ENCODE data around the gene ASCL4.

DNA sequence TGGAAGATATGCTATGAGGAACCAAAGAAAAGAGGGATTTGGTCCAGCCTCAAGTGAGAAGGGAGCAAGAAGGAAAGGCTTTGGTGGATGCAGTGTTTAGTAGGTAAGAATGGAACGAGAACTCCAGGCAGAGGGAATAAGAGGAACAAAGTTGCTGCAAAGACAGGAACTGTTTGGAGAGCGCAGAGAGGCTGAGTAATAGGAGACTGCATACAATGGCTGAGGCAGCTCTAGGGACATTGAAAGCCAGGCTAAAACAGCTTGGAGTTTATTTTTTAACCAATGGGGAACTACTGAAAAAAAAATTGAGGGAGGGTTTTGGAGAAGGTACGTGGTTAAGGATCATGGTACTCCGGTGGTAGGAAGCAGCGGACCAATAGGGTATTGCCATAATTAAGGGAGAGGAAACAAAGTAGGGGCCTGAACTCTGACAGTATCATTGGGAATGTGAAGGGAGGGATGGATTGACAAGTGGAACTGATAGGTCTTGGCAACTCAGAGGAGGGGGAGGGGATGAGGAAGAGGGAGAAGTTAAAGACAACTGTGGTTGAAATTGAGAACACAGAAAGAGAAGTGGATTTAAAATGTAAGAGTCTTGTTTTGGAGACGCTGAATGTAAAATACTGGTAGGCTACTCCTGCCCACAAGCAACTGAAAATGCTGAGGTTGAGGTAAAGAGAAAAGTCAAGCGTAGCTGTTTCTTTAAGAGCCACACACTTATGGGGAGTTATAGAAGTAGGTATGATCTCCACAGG lies 4.8 kb downstream of the ASCL4 start:
- TF ChIP-seq, protein P1, sequence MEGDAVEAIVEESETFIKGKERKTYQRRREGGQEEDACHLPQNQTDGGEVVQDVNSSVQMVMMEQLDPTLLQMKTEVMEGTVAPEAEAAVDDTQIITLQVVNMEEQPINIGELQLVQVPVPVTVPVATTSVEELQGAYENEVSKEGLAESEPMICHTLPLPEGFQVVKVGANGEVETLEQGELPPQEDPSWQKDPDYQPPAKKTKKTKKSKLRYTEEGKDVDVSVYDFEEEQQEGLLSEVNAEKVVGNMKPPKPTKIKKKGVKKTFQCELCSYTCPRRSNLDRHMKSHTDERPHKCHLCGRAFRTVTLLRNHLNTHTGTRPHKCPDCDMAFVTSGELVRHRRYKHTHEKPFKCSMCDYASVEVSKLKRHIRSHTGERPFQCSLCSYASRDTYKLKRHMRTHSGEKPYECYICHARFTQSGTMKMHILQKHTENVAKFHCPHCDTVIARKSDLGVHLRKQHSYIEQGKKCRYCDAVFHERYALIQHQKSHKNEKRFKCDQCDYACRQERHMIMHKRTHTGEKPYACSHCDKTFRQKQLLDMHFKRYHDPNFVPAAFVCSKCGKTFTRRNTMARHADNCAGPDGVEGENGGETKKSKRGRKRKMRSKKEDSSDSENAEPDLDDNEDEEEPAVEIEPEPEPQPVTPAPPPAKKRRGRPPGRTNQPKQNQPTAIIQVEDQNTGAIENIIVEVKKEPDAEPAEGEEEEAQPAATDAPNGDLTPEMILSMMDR (IDR thresholded peaks at IDR 0.05; ENCODE audit: control extremely low read depth in 1 of 3, insufficient read depth in 1 of 3, low read depth in 1 of 3, low read length in 3 of 3) = no peak
- TF ChIP-seq EZH2 (IDR thresholded peaks at IDR 0.05; ENCODE audit: low read depth, low read length, severe bottlenecking) (no peak), KDM5A (IDR thresholded peaks at IDR 0.05; ENCODE audit: low read length) (no peak), CEBPB (IDR thresholded peaks at IDR 0.05; ENCODE audit: low read depth, low read length) (no peak), HDAC2 (IDR thresholded peaks at IDR 0.05; ENCODE audit: borderline replicate concordance in 1 of 2, low read depth in 2 of 2, low read length in 2 of 2) (no peak), TEAD4 (IDR thresholded peaks at IDR 0.05; ENCODE audit: low read depth, low read length) (no peak), RFX5 (IDR thresholded peaks at IDR 0.05; ENCODE audit: borderline replicate concordance, low read depth, low read length) (no peak), YY1 (IDR thresholded peaks at IDR 0.05; ENCODE audit: low read depth, low read length) (no peak), JUND (IDR thresholded peaks at IDR 0.05; ENCODE audit: low read length) (no peak), TCF12 (IDR thresholded peaks at IDR 0.05; ENCODE audit: low read depth, low read length) (no peak)

Data from H1 (cell line).